ENCODE results near the gene ARFGAP2.

DNA sequence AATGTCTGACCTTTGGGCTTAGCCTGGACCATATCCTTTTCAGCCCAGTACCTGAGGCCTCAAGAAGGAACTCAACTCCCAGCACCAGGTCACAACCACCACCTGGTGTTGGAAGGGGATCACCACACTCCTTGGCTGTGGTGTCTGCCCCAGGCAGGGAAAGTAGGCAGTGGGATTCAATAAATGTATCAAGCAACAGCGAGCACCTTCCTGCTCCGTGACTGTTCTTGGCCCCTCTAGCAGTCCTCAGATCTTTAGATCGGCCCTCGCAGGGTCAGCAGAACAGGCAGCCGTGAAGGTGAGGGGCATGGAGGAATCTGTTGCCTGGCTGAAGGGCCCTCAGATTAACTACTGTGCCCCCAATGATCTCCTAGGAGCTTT lies 15.9 kb downstream of the ARFGAP2 start:
- TF ChIP-seq EZH2 (IDR thresholded peaks at IDR 0.05) (no peak), SIN3A (IDR thresholded peaks at IDR 0.05; ENCODE audit: low read depth) (no peak), MAX (IDR thresholded peaks at IDR 0.05) (no peak), EZH2phosphoT487 (IDR thresholded peaks at IDR 0.05; ENCODE audit: borderline replicate concordance) (no peak), JUND (IDR thresholded peaks at IDR 0.05) (no peak), SP1 (IDR thresholded peaks at IDR 0.05; ENCODE audit: low read depth) (no peak), TCF7L2 (IDR thresholded peaks at IDR 0.05; ENCODE audit: borderline replicate concordance, extremely low read depth, insufficient read depth, insufficient read length) (no peak), POLR2AphosphoS5 (IDR thresholded peaks at IDR 0.05; ENCODE audit: low read depth, low read length) (no peak), YY1 (IDR thresholded peaks at IDR 0.05; ENCODE audit: extremely low read depth, insufficient replicate concordance, low read depth, low read length) (no peak), POLR2A (IDR thresholded peaks at IDR 0.05; ENCODE audit: borderline replicate concordance, extremely low read depth, insufficient read depth, insufficient read length) (no peak), EGR1 (IDR thresholded peaks at IDR 0.05; ENCODE audit: low read depth) (no peak)
- TF ChIP-seq, protein P1, sequence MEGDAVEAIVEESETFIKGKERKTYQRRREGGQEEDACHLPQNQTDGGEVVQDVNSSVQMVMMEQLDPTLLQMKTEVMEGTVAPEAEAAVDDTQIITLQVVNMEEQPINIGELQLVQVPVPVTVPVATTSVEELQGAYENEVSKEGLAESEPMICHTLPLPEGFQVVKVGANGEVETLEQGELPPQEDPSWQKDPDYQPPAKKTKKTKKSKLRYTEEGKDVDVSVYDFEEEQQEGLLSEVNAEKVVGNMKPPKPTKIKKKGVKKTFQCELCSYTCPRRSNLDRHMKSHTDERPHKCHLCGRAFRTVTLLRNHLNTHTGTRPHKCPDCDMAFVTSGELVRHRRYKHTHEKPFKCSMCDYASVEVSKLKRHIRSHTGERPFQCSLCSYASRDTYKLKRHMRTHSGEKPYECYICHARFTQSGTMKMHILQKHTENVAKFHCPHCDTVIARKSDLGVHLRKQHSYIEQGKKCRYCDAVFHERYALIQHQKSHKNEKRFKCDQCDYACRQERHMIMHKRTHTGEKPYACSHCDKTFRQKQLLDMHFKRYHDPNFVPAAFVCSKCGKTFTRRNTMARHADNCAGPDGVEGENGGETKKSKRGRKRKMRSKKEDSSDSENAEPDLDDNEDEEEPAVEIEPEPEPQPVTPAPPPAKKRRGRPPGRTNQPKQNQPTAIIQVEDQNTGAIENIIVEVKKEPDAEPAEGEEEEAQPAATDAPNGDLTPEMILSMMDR (IDR thresholded peaks at IDR 0.05 in 2 of 3, conservative IDR thresholded peaks at IDR 0.05 in 1 of 3; ENCODE audit: borderline replicate concordance in 1 of 3, insufficient read depth in 1 of 3, low read depth in 2 of 3, low read length in 2 of 3): no peak
